Body of pancreas (tissue), 4 donors: ENCODE results near the gene NREP. TPM values are rescaled to one million over a fixed set of nuclear protein-coding genes. Genes with fewer than 3 reads are reported as not detected.

ENCODE experiments used
- ATAC-seq: fragments of 150-250 bp; one replicate; pipeline ENCODE4 v1.9.1; 2016
- DNase-seq, 4 donors: peaks; one replicate each; pipeline ENCODE4 v3.0.0-alpha.2; 2019
- H3K27ac ChIP-seq, 4 donors: fragments of 200-600 bp; sonication (generic); 1 replicate in 3 of 4; 2 replicates in 1 of 4; pipeline versions ENCODE4 v1.5.1 to v1.6.1; 2016 to 2019; ENCODE audit warnings: mild to moderate bottlenecking in 1 of 4, mixed read lengths in 1 of 4, moderate library complexity in 1 of 4
- H3K27me3 ChIP-seq, 2 donors: fragments of 200-600 bp; sonication (generic); one replicate each; pipeline ENCODE4 v1.6.0; 2016; ENCODE audit warnings: mild to moderate bottlenecking in 1 of 2
- H3K36me3 ChIP-seq, 2 donors: fragments of 200-600 bp; sonication (generic); replicated peaks in 1 of 2; 2 replicates each; pipeline ENCODE4 v1.5.1; 2016; ENCODE audit warnings: low read depth in 2 of 2; ENCODE audit not compliant: insufficient read depth in 1 of 2
- H3K4me1 ChIP-seq: fragments of 200-600 bp; sonication (generic); one replicate; pipeline ENCODE4 v1.6.0; 2016
- H3K4me3 ChIP-seq, 2 donors: fragments of 200-600 bp; sonication (generic); 1 replicate in 1 of 2; 2 replicates in 1 of 2; pipeline ENCODE4 v1.5.1; 2016 to 2019
- H3K9me3 ChIP-seq, 3 donors: fragments of 200-600 bp; sonication (generic); 1 replicate in 2 of 3; 2 replicates in 1 of 3; pipeline ENCODE4 v1.5.1; 2016
- CTCF ChIP-seq, 7 experiments: fragments of 450-650 bp in 4 of 7; fragments of 200-600 bp in 3 of 7; sonication (generic) in 3 of 7; IDR thresholded peaks; one replicate each; pipeline ENCODE4 v1.5.1; 2016 to 2019; ENCODE audit warnings: antibody characterized with exemption in 7 of 7
- POLR2A ChIP-seq, 3 donors: fragments of 450-650 bp; IDR thresholded peaks; one replicate each; pipeline ENCODE4 v1.6.1; 2016; ENCODE audit warnings: antibody characterized with exemption in 3 of 3, mild to moderate bottlenecking in 2 of 3
- WGBS, 2 donors: methylation state at CpG; one replicate each; pipeline ENCODE4 v1.1.5; 2017; 5-methylcytosine and 5-hydroxymethylcytosine counted together
- intact Hi-C: fragments of 100-400 bp; cut with DNase I; formaldehyde crosslinking; loops from one replicate; pipeline ENCODE4 v1.15.1; 2023
- total RNA-seq, 2 donors: library from RNA; depleted of rRNA; stranded (reverse); fragments of >200 nt; gene quantifications; one replicate each; pipeline ENCODE4 v1.1.0, GENCODE V29; 2016

The NREP gene
- total RNA-seq, 2 donors from 2014 or later, result 4.4 to 5.3 TPM

DNA sequence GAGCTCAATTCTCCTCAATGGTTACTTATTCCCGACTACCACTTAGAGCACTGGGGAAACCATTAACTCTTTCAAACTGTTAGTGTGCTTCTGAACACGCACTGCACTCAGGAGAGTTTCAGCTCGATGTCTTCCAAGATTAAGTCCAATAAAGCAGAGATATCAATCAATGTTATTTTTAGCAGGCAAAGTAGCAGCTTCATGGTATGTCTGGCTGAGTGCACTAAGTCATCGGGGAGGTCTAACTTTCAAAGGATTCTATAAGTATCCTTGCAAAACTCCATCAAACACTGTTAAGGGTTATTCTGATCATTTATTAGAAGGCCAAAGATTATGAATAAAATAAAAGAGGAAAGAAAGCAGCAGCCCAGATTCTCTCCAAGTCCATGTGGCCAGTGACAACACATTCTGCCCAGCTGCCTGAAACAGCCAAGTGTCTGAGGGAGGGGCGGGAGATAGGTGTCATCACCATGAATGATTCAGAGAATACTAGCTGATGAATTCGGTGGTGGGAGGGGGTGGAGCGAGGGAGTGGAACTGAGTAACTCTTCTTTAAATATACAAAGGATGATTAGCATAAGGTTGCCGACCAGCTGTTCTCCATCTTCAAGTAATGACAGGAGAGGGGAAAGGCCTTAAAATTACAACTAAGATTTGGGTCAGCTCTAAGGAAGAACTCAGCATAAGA is 21.3 kb downstream of the NREP start:
- ATAC-seq (no peak), DNase-seq (peak in 1 of 4 donors; percentile 25)
- Histone ChIP-seq H3K27me3 (no peaks in the 10 kb centered on the region), H3K4me3 (no peak overlapping the region), H3K27ac (no peak overlapping the region), H3K9me3 (no peaks in the 10 kb centered on the region), H3K36me3 (no peaks in the 10 kb centered on the region), H3K4me1 (peaks cover 16% of the 10 kb centered on the region)
- intact Hi-C loops, result no loop called here
- TF ChIP-seq CTCF (IDR thresholded peaks at IDR 0.05) (no peak), POLR2A (IDR thresholded peaks at IDR 0.05) (no peak)
- 81 to 87% methylated on average over 8 of the region's 8 CpGs for WGBS, 2 donors

GRCh38 chr5:111734597-111734996 is 22.4 kb downstream of the NREP start:
- TF ChIP-seq CTCF (IDR thresholded peaks at IDR 0.05) (no peak), POLR2A (IDR thresholded peaks at IDR 0.05) (no peak)
- DNase-seq (no peak), ATAC-seq (no peak)
- Histone ChIP-seq H3K36me3 (no peaks in the 10 kb centered on the region), H3K27me3 (no peaks in the 10 kb centered on the region), H3K9me3 (no peaks in the 10 kb centered on the region), H3K4me1 (peaks cover 17% of the 10 kb centered on the region), H3K27ac (no peak overlapping the region), H3K4me3 (no peak overlapping the region)
- intact Hi-C loops, result no loop called here
- WGBS, 2 donors, result 33 to 39% methylated on average over 3 of the region's 3 CpGs

GRCh38 chr5:111734013-111734412 is 23.0 kb downstream of the NREP start:
- ATAC-seq (peak; percentile 35), DNase-seq (no peak)
- peaks cover 17% of the 10 kb centered on the region for H3K4me1 ChIP-seq
- intact Hi-C loops, result no loop called here
- no peaks in the 10 kb centered on the region for H3K9me3 ChIP-seq
- H3K27ac ChIP-seq, result no peak overlapping the region
- H3K27me3 ChIP-seq, result no peaks in the 10 kb centered on the region
- no peak for TF ChIP-seq POLR2A (IDR thresholded peaks at IDR 0.05)
- no peak for TF ChIP-seq CTCF (IDR thresholded peaks at IDR 0.05)
- WGBS, 2 donors, result 50 to 61% methylated on average over 5 of the region's 6 CpGs
- H3K36me3 ChIP-seq, result no peaks in the 10 kb centered on the region
- no peak overlapping the region for H3K4me3 ChIP-seq

DNA sequence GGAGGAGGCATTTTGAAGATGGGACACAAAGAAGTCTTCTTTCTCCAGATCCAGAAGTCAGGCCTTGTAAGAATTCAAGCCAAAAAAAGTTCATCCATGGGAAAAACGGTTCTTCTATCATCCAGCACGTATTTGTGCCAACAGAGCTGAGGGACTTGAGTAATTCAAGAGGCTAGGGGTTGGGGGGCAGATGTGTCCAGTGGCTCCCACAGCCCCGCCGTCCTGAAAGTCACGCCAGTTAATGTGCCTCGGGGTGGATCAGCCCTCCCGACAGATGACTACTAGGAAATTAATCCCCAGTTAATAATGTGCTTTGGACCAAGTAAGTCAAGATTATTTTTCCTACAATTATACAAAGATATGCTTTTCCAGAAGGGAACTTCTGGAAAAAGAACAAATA is 23.4 kb downstream of the NREP start:
- H3K27me3 ChIP-seq, result no peaks in the 10 kb centered on the region
- no peaks in the 10 kb centered on the region for H3K9me3 ChIP-seq
- DNase-seq (no peak), ATAC-seq (no peak)
- H3K27ac ChIP-seq, result no peak overlapping the region
- no peaks in the 10 kb centered on the region for H3K36me3 ChIP-seq
- intact Hi-C loops, result no loop called here
- H3K4me1 ChIP-seq, result peaks cover 17% of the 10 kb centered on the region
- H3K4me3 ChIP-seq, result no peak overlapping the region
- 93 to 94% methylated on average over 7 of the region's 7 CpGs for WGBS, 2 donors
- no peak for TF ChIP-seq POLR2A (IDR thresholded peaks at IDR 0.05)
- TF ChIP-seq CTCF (IDR thresholded peaks at IDR 0.05), result no peak

DNA sequence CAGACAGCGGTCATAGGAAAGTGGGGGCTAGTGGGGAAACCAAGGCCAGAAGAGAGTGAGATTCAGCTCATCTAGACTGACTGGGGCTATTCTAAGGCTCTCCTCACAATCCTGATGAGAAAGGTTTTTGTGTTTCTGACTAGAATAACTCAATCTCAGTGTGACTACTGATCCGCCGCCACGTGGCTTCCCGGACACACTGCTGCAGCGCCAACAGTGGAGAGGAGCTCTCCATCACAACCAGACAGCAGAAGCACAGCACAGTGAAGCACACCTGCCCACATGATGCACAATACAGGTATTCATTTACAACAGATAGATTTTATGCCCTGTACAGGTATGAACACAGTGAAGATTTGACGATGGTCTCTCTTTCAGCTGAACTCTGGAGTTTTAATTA is 25.4 kb downstream of the NREP start:
- no peak for TF ChIP-seq POLR2A (IDR thresholded peaks at IDR 0.05)
- TF ChIP-seq CTCF (IDR thresholded peaks at IDR 0.05), result no peak
- no peak for ATAC-seq
- intact Hi-C loops, result no loop called here

More for the DNA sequence above, 25.4 kb downstream of the NREP start:
- H3K4me3 ChIP-seq, result no peak overlapping the region
- H3K36me3 ChIP-seq, result no peaks in the 10 kb centered on the region
- H3K9me3 ChIP-seq, result no peaks in the 10 kb centered on the region
- 95 to 96% methylated on average over 7 of the region's 7 CpGs for WGBS, 2 donors
- H3K27ac ChIP-seq, result no peak overlapping the region
- peaks cover 17% of the 10 kb centered on the region for H3K4me1 ChIP-seq
- DNase-seq, result no peak
- H3K27me3 ChIP-seq, result no peaks in the 10 kb centered on the region
